Gastroesophageal sphincter (tissue), 3 donors: ENCODE data around the gene GRAMD1C.

Experiments
- EP300 ChIP-seq: sonication (generic); formaldehyde crosslinking; IDR thresholded peaks from one replicate; pipeline ENCODE4 v1.6.1; 2017; ENCODE audit warnings: antibody characterized with exemption, mild to moderate bottlenecking
- POLR2A ChIP-seq, 2 donors: fragments of 450-650 bp; IDR thresholded peaks; one replicate each; pipeline ENCODE4 v1.6.1; 2017; ENCODE audit warnings: antibody characterized with exemption in 2 of 2, mild to moderate bottlenecking in 2 of 2, moderate library complexity in 1 of 2
- POLR2AphosphoS5 ChIP-seq: sonication (generic); formaldehyde crosslinking; IDR thresholded peaks from one replicate; pipeline ENCODE4 v1.6.1; 2017; ENCODE audit warnings: antibody characterized with exemption
- TF ChIP-seq, protein P1 (sequence below), 4 experiments: fragments of 200-600 bp in 2 of 4; fragments of 450-650 bp in 2 of 4; sonication (generic) in 1 of 4; IDR thresholded peaks; one replicate each; pipeline ENCODE4 v1.5.1; 2017 to 2019; ENCODE audit warnings: antibody characterized with exemption in 4 of 4, mild to moderate bottlenecking in 2 of 4, moderate library complexity in 2 of 4

DNA sequence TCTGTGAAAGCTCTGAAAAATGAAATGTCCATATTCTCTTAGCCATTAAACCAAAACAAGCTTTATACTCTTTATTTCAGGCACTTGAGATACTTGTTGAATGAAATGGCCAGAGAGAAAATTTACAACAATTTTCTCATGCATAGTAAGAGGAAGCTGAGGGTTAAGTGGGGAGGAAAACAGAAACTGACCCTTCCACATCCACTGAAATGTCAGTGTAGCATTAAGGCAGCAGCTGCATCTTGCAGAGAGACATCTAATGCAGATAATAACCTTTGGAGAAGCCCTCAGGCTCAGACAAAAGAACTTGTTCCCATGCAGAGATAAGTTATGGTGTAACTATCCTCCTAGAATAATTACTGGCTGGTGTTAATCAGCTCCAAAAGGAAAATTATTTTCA lies 143.2 kb downstream of the GRAMD1C start:
- TF ChIP-seq POLR2A (IDR thresholded peaks at IDR 0.05) (no peak), EP300 (no peak), POLR2AphosphoS5 (no peak)
- TF ChIP-seq, protein P1, sequence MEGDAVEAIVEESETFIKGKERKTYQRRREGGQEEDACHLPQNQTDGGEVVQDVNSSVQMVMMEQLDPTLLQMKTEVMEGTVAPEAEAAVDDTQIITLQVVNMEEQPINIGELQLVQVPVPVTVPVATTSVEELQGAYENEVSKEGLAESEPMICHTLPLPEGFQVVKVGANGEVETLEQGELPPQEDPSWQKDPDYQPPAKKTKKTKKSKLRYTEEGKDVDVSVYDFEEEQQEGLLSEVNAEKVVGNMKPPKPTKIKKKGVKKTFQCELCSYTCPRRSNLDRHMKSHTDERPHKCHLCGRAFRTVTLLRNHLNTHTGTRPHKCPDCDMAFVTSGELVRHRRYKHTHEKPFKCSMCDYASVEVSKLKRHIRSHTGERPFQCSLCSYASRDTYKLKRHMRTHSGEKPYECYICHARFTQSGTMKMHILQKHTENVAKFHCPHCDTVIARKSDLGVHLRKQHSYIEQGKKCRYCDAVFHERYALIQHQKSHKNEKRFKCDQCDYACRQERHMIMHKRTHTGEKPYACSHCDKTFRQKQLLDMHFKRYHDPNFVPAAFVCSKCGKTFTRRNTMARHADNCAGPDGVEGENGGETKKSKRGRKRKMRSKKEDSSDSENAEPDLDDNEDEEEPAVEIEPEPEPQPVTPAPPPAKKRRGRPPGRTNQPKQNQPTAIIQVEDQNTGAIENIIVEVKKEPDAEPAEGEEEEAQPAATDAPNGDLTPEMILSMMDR (IDR thresholded peaks at IDR 0.05): no peak
